Stimulated activated naive CD8-positive, alpha-beta T cell treated with anti-CD3 and anti-CD28 coated beads, Interleukin-15, Interleukin-2, amounts not matched to agents 100 ng/mL and 50 ng/mL, for 24 hours (primary cell): Measurements from ENCODE around the gene SRSF12.

Experiments
- H3K27ac Mint-ChIP-seq: one replicate; pipeline ENCODE4 v1.8.0; 2021; ENCODE audit warnings: mild to moderate bottlenecking, mixed read lengths
- H3K27me3 Mint-ChIP-seq: one replicate; pipeline ENCODE4 v1.8.0; 2021; ENCODE audit warnings: mixed read lengths
- H3K36me3 Mint-ChIP-seq: one replicate; pipeline ENCODE4 v1.8.0; 2021; ENCODE audit warnings: low read depth, mixed read lengths
- H3K4me1 Mint-ChIP-seq: one replicate; pipeline ENCODE4 v1.8.0; 2021; ENCODE audit warnings: low read depth, mixed read lengths
- H3K4me3 Mint-ChIP-seq: one replicate; pipeline ENCODE4 v1.8.0; 2021; ENCODE audit warnings: mild to moderate bottlenecking, mixed read lengths
- H3K9me3 Mint-ChIP-seq: one replicate; pipeline ENCODE4 v1.8.0; 2021; ENCODE audit warnings: mixed read lengths

SRSF12 gene

GRCh38 chr6:89087881-89088280, 30.0 kb downstream of the SRSF12 start:
- Mint-ChIP-seq H3K36me3 (peaks cover 26% of the 10 kb centered on the region), H3K9me3 (no peaks in the 10 kb centered on the region), H3K4me3 (no peak overlapping the region), H3K27me3 (no peaks in the 10 kb centered on the region), H3K4me1 (peaks cover 60% of the 10 kb centered on the region), H3K27ac (no peak overlapping the region)

GRCh38 chr6:89085409-89086205, 32.3 kb downstream of the SRSF12 start:
- Mint-ChIP-seq H3K27me3 (no peaks in the 10 kb centered on the region), H3K27ac (no peak overlapping the region), H3K4me1 (peaks cover 53% of the 10 kb centered on the region), H3K9me3 (no peaks in the 10 kb centered on the region), H3K4me3 (no peak overlapping the region), H3K36me3 (peaks cover 35% of the 10 kb centered on the region)

DNA sequence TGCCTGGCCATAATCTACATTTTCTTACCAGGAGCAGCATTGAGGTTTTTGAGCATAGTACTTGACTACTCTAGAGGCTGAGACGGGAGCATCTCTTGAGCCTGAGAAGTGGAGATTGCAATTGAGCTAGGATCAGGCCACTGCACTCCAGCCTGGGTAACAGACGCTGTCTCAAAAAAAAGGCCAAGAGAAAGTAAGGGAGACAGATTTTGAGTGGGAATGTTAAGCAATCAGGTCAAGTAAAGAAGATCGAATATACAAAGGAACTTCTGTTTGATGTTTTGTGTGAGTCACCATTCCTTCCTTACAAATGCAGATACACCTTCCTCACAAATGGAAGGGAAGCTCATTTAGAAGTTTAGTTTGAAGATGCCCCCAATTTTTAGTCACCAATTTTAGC, 32.9 kb downstream of the SRSF12 start:
- peak overlapping the region; percentile 55 for H3K4me3 Mint-ChIP-seq
- H3K27me3 Mint-ChIP-seq = no peaks in the 10 kb centered on the region
- peaks cover 49% of the 10 kb centered on the region for H3K4me1 Mint-ChIP-seq
- H3K9me3 Mint-ChIP-seq = no peaks in the 10 kb centered on the region
- H3K27ac Mint-ChIP-seq = peak overlapping the region; percentile 67
- peaks cover 35% of the 10 kb centered on the region for H3K36me3 Mint-ChIP-seq

DNA sequence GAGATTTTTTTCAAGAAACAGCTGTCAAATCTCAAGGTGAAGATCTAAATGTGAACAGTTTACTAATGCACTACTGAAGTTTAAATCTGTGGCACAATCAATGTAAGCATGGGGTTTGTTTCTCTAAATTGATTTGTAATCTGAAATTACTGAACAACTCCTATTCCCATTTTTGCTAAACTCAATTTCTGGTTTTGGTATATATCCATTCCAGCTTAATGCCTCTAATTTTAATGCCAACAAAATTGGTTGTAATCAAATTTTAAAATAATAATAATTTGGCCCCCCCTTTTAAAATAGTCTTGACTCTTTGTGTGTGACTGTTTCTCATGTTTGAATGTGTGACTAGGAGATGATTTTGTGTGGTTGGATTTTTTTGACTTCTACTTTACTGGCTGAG, 33.3 kb downstream of the SRSF12 start:
- Mint-ChIP-seq H3K9me3 (no peaks in the 10 kb centered on the region), H3K4me3 (peak overlapping the region; percentile 55), H3K4me1 (peaks cover 45% of the 10 kb centered on the region), H3K36me3 (peaks cover 35% of the 10 kb centered on the region), H3K27me3 (no peaks in the 10 kb centered on the region), H3K27ac (peak overlapping the region; percentile 67)

DNA sequence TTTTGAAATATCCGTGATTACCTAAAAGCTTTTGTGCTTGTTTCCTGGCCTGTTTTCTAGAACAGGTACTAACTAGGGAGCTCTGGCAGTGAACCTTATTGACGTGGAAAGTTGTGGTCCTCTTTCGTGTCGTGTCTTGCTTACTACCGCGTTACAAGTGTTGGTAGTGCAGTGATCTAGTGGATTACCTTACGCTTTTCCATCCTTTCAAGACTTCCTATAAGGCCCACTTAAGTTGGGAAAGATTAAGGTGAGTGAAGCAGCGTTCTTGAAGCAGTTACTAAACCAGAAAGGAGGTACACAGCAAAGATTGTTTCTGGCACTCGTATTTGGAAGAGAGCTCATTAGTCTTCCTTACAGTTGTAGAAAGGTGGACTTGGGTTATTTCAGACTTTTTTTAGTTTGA, 35.4 kb downstream of the SRSF12 start:
- H3K27ac Mint-ChIP-seq = peak overlapping the region; percentile 97
- no peaks in the 10 kb centered on the region for H3K27me3 Mint-ChIP-seq
- peak overlapping the region; percentile 92 for H3K4me3 Mint-ChIP-seq
- peaks cover 35% of the 10 kb centered on the region for H3K36me3 Mint-ChIP-seq
- H3K4me1 Mint-ChIP-seq = peaks cover 34% of the 10 kb centered on the region
- H3K9me3 Mint-ChIP-seq = no peaks in the 10 kb centered on the region

- Mint-ChIP-seq H3K27me3 (no peaks in the 10 kb centered on the region), H3K4me1 (peaks cover 32% of the 10 kb centered on the region)
Measured at GRCh38 chr6:89081423-89082322, 36.2 kb downstream of the SRSF12 start.

DNA sequence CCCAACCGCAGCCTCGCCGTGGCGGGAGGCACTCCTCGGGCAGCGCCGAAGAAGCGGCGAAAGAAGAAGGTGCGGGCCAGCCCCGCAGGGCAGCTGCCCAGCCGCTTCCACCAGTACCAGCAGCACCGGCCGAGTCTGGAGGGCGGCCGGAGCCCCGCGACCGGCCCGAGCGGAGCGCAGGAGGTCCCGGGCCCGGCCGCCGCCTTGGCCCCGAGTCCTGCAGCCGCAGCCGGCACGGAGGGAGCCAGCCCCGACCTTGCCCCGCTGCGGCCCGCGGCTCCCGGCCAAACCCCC, 36.8 kb downstream of the SRSF12 start:
- no peaks in the 10 kb centered on the region for H3K27me3 Mint-ChIP-seq
- peaks cover 32% of the 10 kb centered on the region for H3K4me1 Mint-ChIP-seq
- no peaks in the 10 kb centered on the region for H3K9me3 Mint-ChIP-seq
- peak overlapping the region; percentile 97 for H3K27ac Mint-ChIP-seq
- H3K36me3 Mint-ChIP-seq = peaks cover 35% of the 10 kb centered on the region
- H3K4me3 Mint-ChIP-seq = peak overlapping the region; percentile 95

More at GRCh38 chr6:89081423-89082322, 36.2 kb downstream of the SRSF12 start:
- H3K9me3 Mint-ChIP-seq = no peaks in the 10 kb centered on the region
- H3K36me3 Mint-ChIP-seq = peaks cover 35% of the 10 kb centered on the region
- peak overlapping the region; percentile 97 for H3K27ac Mint-ChIP-seq
- H3K4me3 Mint-ChIP-seq = peak overlapping the region; percentile 92

- H3K4me1 Mint-ChIP-seq = peaks cover 30% of the 10 kb centered on the region
- H3K27ac Mint-ChIP-seq = peak within 1 kb of the TSS; percentile 97
- no peaks in the 10 kb centered on the region for H3K27me3 Mint-ChIP-seq
- H3K36me3 Mint-ChIP-seq = peaks cover 32% of the 10 kb centered on the region
- H3K4me3 Mint-ChIP-seq = peak within 1 kb of the TSS; percentile 95
- H3K9me3 Mint-ChIP-seq = no peaks in the 10 kb centered on the region
Measured at GRCh38 chr6:89080281-89081128, 37.4 kb downstream of the SRSF12 start, which contains the start of gene PNRC1. Gene PNRC1, plus strand, starts transcription at chr6:89080751. Its CDS starts 144 bp downstream, at chr6:89080895.

- Mint-ChIP-seq H3K27ac (peak overlapping the region; percentile 97), H3K9me3 (no peaks in the 10 kb centered on the region), H3K36me3 (peaks cover 23% of the 10 kb centered on the region), H3K27me3 (no peaks in the 10 kb centered on the region), H3K4me1 (peaks cover 21% of the 10 kb centered on the region), H3K4me3 (peak overlapping the region; percentile 95)
Measured at GRCh38 chr6:89079511-89080234, 38.2 kb downstream of the SRSF12 start.

GRCh38 chr6:89073840-89074239, 44.0 kb downstream of the SRSF12 start:
- no peak overlapping the region for H3K27ac Mint-ChIP-seq
- no peaks in the 10 kb centered on the region for H3K27me3 Mint-ChIP-seq
- H3K4me3 Mint-ChIP-seq = no peak overlapping the region
- H3K4me1 Mint-ChIP-seq = peaks cover 4% of the 10 kb centered on the region
- no peaks in the 10 kb centered on the region for H3K9me3 Mint-ChIP-seq
- no peaks in the 10 kb centered on the region for H3K36me3 Mint-ChIP-seq

DNA sequence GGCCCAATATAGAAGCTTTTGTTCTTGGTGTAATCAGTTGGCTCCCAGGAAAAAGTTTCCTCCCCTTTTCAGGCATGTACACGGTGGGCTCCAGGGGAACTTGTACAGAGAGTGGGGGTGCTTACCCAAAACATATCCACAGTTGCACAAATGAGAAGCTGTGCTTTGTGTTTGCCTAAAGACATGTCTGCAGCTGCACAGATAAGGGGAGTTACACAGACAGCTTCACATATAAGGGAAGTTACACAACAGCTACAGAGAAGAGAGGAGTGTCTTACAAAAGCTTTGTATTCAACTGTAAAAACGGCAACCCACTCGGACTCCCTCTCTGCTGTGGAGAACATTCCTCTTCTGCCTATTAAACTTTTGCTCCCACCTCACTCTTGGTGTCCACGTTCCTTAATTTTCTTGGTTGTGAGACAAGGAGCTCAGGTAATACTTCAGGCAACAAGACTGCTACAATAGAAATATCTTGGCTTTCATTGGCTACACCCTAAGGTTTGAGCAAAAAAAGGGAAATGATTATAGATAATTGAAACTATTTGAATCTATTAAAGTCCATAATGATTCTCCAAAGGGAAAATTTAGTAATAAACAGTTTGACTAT, 44.8 kb downstream of the SRSF12 start:
- H3K4me1 Mint-ChIP-seq = no peaks in the 10 kb centered on the region
- H3K27me3 Mint-ChIP-seq = no peaks in the 10 kb centered on the region
- H3K27ac Mint-ChIP-seq = no peak overlapping the region
- no peak overlapping the region for H3K4me3 Mint-ChIP-seq
- no peaks in the 10 kb centered on the region for H3K36me3 Mint-ChIP-seq
- no peaks in the 10 kb centered on the region for H3K9me3 Mint-ChIP-seq

- Mint-ChIP-seq H3K4me1 (no peaks in the 10 kb centered on the region), H3K36me3 (no peaks in the 10 kb centered on the region), H3K9me3 (no peaks in the 10 kb centered on the region), H3K27me3 (no peaks in the 10 kb centered on the region), H3K27ac (no peak overlapping the region), H3K4me3 (no peak overlapping the region)
Measured at GRCh38 chr6:89071036-89071435, 46.8 kb downstream of the SRSF12 start.

DNA sequence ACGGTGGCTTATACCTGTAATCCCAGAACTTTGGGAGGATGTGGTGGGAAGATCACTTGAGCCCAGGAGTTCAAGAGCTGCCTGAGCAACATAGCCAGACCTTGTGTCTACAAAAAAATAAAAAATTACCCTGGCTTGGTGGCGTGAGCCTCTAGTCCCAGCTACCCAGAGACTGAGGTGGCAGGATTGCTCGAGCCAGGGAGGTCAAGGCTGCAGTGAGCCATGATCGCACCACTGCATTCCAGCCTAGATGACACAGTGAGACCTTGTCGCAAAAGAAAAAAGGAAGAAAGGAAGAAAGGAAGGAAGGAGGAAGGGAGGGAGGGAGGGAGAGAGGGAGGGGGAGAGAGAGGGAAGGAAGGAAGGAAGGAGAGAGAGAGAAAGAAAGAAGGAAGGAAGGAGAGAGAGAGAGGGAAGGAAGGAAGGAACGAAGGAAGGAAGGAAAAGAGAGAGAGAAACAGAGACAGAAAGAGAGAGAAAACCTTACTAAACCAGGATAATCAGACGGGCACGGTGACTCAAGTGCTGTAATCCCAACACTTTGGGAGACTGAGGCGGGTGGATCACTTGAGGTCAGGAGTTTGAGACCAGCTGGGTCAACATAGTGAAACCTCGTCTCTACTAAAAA, 48.2 kb downstream of the SRSF12 start:
- H3K27me3 Mint-ChIP-seq = no peaks in the 10 kb centered on the region
- H3K36me3 Mint-ChIP-seq = no peaks in the 10 kb centered on the region
- H3K9me3 Mint-ChIP-seq = no peaks in the 10 kb centered on the region
- H3K4me3 Mint-ChIP-seq = no peak overlapping the region
- H3K27ac Mint-ChIP-seq = no peak overlapping the region
- H3K4me1 Mint-ChIP-seq = no peaks in the 10 kb centered on the region
